GM21423 (cell line): Measurements from ENCODE around the gene USP2.

Experiments
- ATAC-seq: cut with Tn5 transposase; IDR thresholded peaks from one replicate; pipeline ENCODE4 v1.9.1; 2021; ENCODE audit warnings: mild to moderate bottlenecking, moderate library complexity; ENCODE audit not compliant: unreplicated experiment

Gene USP2

DNA sequence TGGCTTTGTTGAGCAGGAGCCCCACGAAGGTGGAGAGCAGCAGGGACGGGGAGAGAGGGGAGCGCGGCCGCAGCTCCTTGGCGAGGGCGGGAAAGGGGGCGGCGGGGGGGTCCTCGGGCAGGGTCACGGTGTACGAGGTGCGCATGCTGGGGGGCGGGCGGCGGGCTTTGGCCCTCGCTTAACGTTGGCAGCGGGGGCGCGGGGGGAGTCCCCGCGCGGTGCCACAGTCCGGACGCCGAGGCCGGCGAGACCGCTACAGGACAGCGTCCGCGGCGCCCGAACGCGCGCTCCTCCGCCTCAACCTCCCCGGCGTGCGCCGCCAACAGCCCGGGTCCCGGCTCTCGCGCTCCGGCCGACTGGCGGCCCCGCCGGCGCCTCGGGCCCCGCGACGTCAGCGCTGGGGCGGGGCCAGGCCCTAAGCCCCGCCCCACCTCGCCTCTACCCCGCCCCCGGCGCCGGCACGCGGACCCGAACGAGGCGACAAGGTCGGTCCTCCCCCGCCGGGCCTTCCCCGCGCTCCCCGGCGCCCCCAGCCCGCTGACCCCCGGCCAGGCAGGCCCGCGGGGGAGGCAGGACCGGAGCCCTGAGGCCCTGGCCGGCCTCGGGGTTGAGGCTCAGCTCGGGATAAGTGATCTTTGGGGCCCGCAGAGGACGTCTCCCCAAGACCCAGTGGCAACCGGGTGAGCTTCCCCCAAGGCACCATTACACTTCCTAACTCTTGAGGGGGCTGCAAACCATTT, 17.5 kb downstream of the USP2 start:
- ATAC-seq, result no peak

DNA sequence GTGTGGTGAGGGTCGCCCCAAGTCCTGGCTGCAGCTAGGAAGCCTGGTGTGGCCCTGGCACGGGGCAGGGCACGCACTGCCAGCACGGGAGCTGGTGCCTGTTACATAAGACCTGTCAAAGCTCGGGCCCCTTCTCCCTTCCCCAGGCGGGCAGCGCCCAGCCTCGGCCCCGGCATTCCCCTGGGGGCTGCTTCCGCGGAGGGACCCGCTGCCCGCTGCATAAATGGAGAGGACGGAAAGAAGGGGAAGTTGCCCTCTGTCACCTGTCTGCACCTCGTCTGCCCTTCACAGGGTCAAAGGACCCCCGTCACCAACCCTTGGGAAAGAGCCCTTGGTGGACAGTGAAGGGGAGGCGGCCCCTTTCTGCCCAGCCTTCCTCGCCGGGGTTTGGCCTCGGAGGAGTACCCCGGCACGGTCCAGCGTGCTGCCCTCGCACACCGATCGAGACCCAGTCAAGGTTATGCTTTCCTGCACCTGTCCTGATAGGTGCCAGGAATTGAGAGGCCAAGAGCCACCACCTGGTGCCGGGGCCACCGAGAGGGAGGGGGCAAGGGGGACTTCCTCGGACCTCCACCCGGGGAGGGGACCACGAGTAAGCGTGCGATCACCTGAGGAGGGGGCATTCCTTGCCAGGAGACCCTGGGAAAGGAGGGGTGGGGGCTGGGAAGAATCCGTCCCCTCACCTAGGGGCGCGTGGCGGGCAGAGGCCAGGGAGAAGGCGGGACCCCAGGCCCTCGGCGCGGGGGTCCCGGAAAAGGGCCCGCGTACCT, 18.2 kb downstream of the USP2 start:
- no peak for ATAC-seq

DNA sequence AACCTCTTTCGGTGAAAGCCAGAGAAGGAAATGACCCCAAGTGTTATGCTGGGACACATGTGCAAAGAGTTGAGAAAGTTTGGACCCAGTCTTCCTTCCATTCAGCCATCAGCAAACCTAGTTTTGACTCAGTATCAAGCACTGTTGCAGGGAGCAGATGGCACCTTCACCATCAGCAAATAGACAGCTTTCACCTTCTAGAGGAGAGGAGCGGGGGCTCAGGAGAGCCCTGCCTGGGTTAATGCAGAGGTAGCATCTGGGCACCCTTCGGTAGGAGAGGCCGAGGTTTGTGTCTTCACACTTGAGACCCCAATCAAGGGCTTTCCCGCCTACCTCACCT, 18.8 kb downstream of the USP2 start:
- no peak for ATAC-seq

DNA sequence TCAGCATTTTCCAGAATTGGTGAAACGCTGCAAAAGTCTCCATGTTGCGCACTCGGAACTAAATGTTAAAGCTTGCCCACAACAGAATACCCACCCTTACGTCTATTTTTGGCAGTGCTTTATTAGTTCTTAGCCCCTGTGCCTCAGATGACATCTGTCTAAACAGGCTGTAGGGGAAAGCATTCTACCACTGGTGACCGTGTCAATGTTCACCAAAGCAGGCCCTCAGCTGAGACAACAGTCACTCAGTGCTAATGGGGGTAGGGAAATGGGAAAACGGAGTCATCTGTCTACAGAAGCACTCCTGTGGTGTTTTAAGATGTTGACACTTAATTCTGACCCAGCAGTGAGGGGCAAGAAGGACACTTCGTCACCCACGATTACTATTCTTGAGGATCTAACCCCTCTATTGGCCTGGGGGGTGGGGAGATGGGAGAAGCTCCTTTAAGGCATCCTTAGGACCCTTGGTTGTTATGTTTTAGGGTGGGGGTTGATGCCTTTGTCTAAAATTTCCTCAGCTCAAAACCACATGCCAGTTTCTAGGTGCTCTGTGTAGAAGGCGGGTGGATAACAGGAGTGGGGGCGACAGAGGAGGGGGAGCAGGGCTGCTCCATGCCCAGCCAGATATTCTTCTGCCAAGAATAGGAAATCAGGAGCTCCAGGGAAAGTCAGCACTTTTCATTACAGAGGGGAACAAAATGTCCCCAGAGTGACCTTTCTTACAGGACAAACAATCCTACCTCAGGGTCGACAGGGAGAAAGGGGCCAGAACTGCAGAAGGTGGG, 19.4 kb downstream of the USP2 start:
- ATAC-seq, result no peak

DNA sequence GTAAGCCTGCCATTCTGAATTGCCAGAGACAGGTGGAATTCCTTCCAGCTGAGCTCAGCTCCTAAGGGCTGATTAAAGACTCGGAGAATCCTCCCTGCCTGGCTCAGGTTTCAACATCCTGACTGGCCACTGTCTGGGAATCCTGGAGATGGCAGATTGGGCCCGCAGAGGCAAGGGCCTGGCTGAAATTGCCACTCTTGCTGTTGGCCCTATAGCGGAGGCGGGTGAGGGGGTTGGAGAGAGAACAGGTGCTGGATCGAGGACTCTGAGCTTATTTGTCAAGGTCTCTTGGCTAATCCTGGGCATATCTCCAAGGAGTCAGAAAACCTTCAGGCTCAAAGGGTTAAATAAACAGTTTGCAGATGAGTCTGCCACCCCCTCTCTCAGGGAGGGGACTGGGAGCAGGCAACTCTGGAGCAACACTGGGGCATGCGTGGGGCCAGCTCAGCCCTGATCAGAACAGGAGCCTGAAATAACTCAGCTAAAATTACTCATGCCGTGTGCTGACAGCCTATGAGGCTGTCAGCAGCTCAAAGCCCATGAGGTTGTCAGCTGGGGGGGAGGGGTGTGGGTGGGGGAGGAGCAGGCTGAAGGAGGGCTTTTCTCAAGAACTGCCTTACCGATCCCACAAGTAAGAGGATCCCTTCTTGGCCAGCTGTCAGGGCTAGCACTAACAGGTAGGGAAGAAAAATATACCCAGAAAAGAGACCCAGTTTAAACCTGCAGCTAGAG, 20.3 kb downstream of the USP2 start:
- no peak for ATAC-seq

DNA sequence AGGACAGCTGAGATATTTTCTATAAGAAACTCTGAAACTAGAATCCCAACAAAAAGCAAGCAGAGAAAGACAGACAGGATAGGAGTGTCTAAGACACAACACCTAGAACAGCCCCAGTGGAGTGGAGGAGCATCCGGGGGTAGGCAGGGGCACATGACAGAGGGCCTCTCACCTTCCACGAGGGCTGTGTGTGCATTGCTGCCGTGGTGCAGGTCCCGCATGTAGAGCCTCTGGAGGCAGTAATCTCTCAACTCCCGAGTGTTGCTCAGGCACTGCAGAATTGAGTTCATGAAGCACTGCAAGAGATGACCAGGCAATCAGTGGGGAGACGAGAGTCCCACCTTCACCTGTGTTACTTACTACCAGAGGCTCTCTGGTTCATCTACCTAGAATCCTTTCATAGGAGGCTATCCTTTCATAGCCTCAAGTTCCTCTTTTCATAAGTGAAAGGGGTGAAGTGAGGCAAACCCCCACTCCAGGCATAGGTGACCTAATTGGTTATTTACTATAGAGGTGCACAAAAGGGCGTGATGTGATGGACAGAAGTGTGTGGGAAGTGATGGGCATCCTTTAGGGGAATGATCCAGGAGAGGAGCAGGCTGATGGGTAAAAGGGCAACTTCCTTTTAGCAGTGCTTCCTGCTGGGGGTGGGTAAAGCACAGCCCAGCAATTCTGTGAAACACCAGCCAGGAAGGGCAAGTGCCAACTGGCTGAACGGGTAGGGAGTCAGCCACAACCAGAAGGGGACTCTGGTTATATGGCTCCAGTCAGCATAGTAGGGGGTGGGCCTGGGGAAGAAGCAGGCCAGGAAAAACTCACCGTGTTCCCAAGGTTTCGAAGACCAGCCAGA, 21.9 kb downstream of the USP2 start:
- ATAC-seq, result no peak

DNA sequence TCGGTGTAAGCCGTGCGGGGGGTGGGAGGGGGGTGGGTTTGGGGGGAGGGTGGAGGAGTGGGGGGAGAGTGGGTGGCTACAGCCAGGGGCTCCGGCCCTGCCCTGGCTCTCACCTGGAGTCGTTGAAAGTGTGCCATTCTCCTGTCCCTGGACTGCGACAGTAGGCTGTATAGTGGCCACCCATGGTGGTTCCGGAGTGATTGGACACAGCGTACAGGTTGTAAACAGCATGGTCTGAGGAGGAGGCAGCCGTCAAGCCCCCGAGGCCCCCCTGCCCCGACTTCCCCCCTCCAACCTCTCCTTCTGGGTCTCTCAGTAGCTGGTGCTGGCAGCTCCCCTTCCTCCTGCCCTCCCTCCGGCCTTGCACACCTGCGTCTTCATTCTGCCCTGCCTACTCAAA, 24.4 kb downstream of the USP2 start:
- ATAC-seq, result no peak

DNA sequence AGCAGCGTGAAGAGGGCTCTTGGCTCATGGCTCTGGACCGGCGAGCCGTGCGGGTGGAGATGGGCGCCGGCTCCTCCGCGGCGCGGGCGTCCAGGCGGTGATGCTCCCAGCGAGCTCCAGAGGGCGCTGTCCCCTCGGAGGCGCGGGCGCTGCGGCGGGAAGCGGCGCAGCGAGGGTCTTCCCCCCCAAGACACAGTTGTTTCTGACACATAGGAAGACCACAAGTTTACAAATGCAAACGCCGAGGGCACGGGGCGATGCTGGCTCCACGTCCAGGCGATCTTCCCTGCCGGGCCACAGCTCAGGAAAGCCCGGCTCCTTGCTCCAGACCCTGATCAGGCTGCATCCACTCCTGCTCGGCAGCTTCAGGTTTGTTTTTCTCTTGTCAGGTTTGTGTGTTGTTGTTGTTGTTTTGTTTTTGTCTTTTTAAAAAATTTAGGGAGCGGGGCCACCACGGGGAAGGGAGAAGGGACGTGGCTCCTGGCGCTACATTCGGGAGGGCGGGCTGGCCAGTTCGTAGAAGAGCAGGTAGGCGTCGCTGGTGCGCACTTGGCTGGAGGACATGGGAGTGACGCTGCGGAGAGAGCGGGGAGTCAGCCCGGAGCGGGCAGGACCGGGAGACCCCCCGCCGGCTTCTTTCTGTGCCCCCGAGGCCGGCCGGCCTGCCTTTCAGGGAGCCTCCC, 25.0 kb downstream of the USP2 start:
- ATAC-seq, result peak; percentile 74

DNA sequence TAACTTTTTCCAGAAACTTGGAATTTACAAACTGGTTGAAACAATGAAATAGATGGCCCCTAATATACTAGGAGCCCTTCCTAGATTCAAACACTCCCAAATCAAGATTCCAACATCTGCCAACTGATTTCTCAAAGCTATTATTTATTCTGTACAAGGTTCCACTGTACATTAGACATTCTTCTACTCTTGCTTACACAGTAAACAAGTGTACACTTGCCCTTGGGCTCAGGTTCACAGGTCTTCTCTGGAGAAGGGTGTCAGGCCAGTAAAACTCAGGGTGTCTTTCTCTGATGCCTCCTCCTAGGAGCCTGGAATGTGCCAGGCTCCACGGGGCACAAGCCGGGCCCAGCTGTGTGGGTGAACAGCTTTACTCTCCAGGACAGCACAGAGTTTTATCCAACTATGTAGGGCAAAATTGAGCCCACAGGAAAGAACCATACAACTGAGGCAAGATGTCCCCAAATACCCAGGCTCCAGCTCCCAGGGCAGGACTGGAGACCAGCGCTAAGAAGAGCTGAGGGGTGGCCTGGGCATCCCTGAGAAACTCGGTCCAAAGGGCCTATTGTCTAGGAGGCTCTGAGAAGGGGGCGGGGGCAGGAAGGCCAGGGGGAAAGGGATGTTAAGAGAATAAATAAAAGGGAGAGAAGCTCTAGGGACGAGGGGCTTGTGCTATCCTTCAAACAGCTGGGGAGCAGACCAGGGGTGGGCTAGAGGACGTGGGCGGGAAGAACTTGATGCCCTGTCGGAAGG, 26.2 kb downstream of the USP2 start:
- no peak for ATAC-seq

DNA sequence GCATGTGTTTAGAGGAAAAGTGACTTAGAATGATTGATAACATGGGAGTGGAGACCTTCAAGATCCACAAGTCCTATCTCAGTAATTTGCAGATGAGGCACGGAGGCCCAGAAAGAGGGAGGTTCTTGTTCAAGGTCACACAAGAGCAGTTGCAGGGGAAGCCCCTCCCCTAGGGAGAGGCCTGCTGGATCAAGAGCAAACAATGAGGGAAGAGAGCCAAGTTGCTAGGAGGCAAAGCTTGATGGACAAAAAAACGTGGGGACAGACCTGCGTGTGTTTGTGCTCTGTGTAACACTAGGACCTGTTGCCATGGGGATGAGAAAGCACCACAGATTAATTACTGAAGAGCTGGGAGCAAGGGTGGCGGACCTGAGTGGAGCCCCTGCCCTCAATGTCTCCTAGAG, 28.6 kb downstream of the USP2 start:
- no peak for ATAC-seq

DNA sequence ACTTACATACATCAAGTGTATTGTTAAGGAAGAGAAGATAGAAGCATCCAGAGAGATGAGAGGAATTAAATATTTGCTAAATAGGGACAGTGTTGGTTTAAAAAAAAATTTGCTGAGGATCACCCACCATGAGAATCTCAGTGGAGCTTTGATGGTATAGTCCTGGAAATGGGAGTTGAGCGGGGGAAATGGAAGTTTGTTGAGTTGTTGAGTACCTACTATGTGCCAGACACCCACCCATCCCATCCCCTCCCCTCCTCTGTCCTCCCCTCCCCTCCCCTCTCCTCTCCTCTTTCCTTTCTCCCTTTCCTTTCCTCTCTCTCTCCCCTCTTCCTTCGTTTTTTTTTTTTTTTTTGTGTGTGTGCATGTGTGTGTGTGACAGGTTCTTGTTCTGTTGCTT, 30.3 kb downstream of the USP2 start:
- no peak for ATAC-seq

DNA sequence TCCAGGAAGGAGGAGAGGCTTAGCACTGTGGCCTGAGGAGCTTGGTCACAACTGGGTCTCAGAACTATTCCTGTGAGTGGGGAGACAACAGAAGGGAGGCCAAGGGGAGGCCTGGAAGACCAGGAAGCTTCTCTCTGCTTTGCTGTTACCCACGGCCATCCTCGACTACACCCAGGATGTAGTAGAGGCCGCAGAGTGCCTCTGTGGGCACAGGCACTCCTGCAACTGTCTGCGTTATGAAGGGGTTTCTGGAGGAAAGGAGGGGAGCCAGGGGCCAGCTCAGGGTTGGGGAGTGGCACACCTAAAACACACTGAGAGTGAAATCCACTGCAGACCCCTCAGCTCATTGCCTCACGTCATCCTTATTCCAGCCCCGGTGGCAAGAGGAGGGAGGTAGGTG, 31.2 kb downstream of the USP2 start:
- ATAC-seq, result no peak

DNA sequence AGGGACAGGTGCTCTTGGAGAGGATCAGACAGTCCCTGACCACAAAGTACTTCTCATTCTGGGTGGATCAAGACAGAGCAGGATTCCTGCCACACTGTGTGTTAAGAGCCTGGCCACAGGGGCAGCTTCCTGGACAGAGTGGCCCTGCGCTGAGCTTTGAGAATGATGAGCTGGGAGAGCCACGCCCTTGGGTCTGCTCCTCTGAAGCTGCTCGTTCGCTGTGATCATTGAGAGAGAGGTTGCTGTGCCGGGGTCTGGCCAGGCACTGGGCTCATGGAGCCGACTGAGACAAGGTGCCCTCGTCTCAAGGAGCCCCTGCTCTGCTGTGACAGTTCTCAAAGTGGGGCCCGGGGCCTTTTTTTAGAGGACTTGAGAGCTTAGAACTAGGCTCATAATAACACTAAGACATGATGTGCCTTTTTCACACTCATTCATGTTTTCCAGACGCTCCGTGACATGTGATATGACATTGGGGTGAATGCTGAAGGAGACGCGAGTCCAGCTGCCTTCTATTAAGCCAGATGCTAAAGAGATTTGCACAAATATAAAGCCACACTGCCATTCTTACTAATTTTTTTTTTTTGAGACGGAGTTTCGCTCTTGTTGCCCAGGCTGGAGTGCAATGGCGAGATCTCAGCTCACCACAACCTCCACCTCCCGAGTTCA, 33.4 kb downstream of the USP2 start:
- ATAC-seq, result no peak

DNA sequence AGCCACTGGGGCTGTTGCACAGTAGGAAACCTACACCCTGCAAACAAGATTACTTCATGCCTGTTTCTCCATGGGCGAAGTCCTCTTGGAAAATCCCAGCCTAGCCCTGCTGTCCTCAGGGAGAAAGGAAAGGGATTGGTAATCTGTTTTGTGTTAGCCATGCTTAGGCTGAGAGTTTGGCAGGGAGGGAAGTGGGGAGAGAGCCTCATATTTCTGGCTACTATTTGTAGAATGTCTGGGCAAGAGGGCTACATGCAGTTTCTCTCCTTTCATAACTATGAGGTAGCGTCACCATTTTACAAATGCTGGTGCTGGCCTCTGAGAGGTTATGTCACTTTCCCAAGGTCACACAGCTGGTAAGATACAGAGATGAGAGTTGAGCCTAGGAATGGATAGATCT, 34.2 kb downstream of the USP2 start:
- no peak for ATAC-seq

DNA sequence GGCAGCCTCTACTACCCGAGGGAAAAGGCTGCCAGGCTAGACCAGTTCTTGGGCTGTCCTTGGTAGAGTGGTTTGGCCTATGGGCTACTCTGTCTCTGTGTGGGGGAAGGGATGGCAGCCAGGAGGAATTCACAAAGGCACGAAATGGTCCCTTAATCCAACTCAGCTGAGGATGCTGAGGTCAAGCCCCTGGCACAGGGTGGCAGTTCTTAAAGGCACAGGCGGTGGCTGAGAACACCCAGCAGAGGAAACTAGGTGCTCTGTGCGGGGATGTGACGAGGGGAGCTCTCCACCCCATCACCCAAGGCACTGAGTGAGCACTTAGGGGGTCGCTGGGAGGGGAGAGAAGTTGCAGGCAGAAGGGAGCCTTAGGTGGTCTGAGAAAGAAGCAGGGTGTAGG, 34.9 kb downstream of the USP2 start, which contains the start of gene MFRP:
TSS of gene MFRP (minus strand) at position 101 of the 400 bp plus-strand sequence. CDS start 192 bp downstream, outside the sequence.
- no peak for ATAC-seq

DNA sequence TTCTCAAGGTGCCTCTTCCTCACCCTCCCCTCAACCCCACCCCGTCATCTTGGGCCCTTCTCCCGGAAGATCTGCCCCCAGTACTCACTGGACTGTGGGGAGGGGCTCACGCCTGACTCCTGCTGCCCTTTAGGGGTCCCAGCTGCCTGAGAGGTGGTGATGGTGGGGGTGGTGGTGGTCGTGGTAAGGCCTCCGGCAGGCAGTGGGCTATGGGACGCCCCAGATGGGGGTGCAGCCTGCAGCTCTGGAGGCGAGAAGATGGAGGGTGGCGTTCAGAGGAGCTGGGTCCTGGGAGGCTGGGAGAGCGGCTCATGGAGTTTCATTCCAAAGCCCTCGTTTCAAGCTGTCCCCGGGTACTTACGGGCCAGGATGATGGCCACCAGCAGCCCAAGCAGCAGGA, 35.8 kb downstream of the USP2 start:
- ATAC-seq, result no peak

DNA sequence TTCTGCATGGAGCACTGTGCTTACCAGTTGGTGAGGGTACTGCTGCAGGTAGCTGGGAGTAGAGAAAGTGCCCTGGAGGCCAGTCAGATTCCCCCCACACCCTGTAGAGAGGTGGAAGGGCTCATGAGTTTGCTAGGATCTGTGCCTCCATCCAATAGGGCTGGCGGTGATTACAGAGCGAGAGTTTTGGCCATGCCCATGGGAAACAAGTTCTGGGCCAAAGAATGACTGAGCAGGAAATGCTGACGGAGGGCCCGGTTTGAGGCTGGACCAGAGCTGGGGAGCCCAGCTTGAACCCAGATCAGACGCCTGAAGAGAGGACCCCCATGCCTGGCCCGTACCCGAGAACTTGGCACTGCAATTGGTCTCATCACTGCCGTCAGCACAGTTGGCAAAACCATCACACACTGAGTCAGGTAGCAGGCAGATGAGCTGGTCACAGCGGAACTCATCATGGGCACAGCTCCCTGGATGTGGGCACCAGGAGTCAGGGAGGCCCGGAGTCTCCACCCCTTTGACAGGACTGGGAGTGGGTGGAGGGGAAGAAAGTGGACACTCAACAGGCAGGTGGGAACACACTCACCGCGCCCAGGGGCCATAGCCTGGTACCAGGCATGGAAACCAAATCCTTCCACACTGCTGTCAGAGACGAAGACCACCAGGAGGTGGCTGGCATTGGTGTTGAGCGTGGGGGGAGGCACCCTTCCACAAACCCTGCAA, 37.0 kb downstream of the USP2 start:
- ATAC-seq, result no peak

DNA sequence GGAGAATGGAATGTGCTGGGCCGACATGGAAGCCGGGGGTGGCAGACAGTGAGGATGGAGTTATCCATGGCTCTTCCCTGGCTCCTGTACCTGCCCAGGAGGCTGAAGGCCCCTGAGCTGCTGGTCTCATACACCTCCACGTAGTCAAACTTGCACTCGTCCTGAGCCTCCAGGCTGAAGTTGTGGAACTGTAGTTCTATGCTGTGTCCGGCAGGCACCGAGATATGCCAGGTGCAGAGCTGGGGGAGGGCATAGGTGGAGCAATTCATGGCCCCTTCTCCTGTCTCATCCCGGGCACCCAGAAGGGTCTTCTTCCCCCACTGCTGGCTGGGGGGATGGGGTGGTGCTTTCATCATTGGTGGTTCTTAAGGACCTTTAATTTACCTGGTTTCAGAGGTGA, 37.8 kb downstream of the USP2 start:
- ATAC-seq, result no peak
